Measurements from ENCODE around the gene CCDC182.

Gene CCDC182

DNA sequence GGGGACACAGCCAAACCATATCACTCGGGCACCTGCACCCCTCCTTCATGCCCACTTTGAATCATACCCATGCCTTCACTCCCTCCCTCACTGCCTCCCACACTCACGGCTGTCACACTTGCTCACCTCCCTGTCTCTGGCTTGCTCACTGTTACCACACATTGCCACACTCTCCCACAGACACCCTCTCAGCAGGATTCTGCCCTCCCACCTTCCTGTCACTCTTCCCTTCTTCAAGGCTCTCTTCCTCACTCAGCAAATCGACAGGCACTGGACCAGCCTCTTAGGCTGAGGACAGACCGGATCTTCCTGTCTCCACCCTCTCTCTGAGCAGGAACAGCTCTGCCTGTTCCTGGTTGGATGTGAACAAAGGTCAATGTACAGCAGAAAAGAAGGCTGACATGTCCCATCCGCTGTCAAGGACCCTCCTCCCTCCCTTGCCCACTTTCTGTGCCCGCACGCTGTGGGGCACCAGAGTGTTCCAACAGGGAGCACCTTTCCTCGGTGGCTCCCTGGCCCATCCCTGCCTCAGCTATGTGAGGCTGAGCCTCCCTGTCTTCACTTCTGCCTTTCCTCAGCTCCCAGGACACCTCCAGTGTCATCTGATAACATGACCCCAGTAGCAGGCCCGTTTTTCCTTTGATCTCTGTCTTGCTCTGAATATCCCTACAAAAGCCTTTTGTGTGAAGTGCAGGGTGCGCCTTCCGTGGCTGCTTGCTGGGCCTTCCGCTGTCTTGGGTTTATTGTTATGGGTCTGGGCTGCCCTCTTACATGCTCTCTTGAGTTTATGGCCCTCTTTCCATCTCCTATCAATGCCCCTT, 47.0 kb downstream of the CCDC182 start:
- H3K36me3 ChIP-seq (ENCODE audit: insufficient read depth, low read length): no peaks in the 10 kb centered on the region
- no peaks in the 10 kb centered on the region for H3K4me1 ChIP-seq (ENCODE audit: control insufficient read depth, insufficient read depth, low read length, unreplicated experiment)
- H2AFZ ChIP-seq (ENCODE audit: low read length, unreplicated experiment): no peak overlapping the region
- no peak overlapping the region for H3K27ac ChIP-seq (ENCODE audit: low read depth, low read length)
- no peaks in the 10 kb centered on the region for H3K79me2 ChIP-seq (ENCODE audit: control insufficient read depth, insufficient read depth, low read length, unreplicated experiment)
- peaks cover 31% of the 10 kb centered on the region for H3K27me3 ChIP-seq (ENCODE audit: insufficient read depth, low read length)
- H3K4me3 ChIP-seq (ENCODE audit: low read depth, low read length): no peak overlapping the region

DNA sequence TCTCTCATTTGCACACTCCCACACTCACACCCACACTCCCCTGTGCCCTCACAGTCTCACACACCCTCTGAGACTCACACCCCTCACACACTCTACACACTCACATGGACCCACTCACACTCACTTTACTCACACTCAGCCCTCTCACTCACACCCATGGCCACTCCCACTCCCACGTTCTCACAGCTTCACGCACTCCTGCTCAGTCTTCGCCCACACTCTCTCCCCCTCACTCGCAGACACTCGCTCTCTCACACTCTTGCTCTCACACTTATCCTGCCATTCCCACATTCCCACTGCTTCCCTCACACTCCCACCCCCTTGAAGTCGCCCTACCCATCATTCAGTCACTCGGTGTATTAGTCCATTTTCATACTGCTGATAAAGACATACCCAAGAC, 47.9 kb downstream of the CCDC182 start:
- Histone ChIP-seq H3K79me2 (ENCODE audit: control insufficient read depth, insufficient read depth, low read length, unreplicated experiment) (no peaks in the 10 kb centered on the region), H3K36me3 (ENCODE audit: insufficient read depth, low read length) (no peaks in the 10 kb centered on the region), H3K4me1 (ENCODE audit: control insufficient read depth, insufficient read depth, low read length, unreplicated experiment) (no peaks in the 10 kb centered on the region), H2AFZ (ENCODE audit: low read length, unreplicated experiment) (no peak overlapping the region), H3K4me3 (ENCODE audit: low read depth, low read length) (no peak overlapping the region), H3K27ac (ENCODE audit: low read depth, low read length) (no peak overlapping the region), H3K27me3 (ENCODE audit: insufficient read depth, low read length) (peaks cover 31% of the 10 kb centered on the region)

DNA sequence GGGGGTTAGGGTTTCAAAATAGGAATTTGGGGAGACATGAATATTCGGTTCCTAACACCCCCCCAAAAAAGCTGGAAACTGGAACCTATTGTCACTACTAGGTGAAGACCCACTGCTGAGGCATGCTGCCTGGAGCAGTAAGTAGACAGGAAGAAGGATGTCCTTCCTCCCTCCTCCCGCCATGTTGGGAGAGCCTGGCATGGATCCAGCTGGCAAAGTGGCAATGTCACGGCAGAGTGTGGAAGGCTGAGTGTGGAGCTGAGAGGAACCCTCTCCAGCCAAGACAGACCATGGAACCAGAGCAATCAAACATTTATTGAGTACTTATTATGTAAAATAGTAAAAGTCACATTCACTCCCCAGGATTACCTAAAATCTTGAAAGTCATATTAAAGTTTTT, 49.0 kb downstream of the CCDC182 start:
- no peak overlapping the region for H2AFZ ChIP-seq (ENCODE audit: low read length, unreplicated experiment)
- no peaks in the 10 kb centered on the region for H3K4me1 ChIP-seq (ENCODE audit: control insufficient read depth, insufficient read depth, low read length, unreplicated experiment)
- no peak overlapping the region for H3K27ac ChIP-seq (ENCODE audit: low read depth, low read length)
- no peaks in the 10 kb centered on the region for H3K79me2 ChIP-seq (ENCODE audit: control insufficient read depth, insufficient read depth, low read length, unreplicated experiment)
- peaks cover 27% of the 10 kb centered on the region for H3K27me3 ChIP-seq (ENCODE audit: insufficient read depth, low read length)
- H3K36me3 ChIP-seq (ENCODE audit: insufficient read depth, low read length): no peaks in the 10 kb centered on the region
- H3K4me3 ChIP-seq (ENCODE audit: low read depth, low read length): no peak overlapping the region

Measured in ACC112 (cell line).